Esophagus squamous epithelium (tissue), 4 donors: Measurements from ENCODE around the gene GCNT1.

ENCODE experiments used
- CTCF ChIP-seq, 6 experiments: fragments of 450-650 bp in 4 of 6; fragments of 200-600 bp in 2 of 6; sonication (generic) in 2 of 6; IDR thresholded peaks; one replicate each; pipeline ENCODE4 v1.5.1; 2016 to 2019; ENCODE audit warnings: antibody characterized with exemption in 6 of 6, mild to moderate bottlenecking in 4 of 6, moderate library complexity in 4 of 6
- POLR2A ChIP-seq, 4 donors: fragments of 450-650 bp; IDR thresholded peaks; one replicate each; pipeline ENCODE4 v1.6.1; 2017; ENCODE audit warnings: antibody characterized with exemption in 4 of 4, mild to moderate bottlenecking in 4 of 4, moderate library complexity in 3 of 4

GRCh38 chr9:76553680-76554079, 94.7 kb downstream of the GCNT1 start:
- TF ChIP-seq CTCF (IDR thresholded peaks at IDR 0.05), result no peak
- no peak for TF ChIP-seq POLR2A (IDR thresholded peaks at IDR 0.05)
